NCI-H226 (cell line): ENCODE data around the gene GRIN1.
A peak's percentile ranks its signal among the peaks of the same experiment; 100 is the strongest.
"Not testable (repeated sequence)": the region's sequence is repeated elsewhere in the genome, so short reads cannot be mapped to it uniquely, and the experiment has no call there.

Experiments used
- DNase-seq: peaks from one replicate; pipeline ENCODE4 v3.0.0-alpha.2; 2015

The GRIN1 gene

GRCh38 chr9:137128862-137129455 lies 10.0 kb upstream of the GRIN1 start:
- no peak for DNase-seq

GRCh38 chr9:137129456-137130175 lies 9.3 kb upstream of the GRIN1 start:
- DNase-seq, result peak; percentile 93

DNA sequence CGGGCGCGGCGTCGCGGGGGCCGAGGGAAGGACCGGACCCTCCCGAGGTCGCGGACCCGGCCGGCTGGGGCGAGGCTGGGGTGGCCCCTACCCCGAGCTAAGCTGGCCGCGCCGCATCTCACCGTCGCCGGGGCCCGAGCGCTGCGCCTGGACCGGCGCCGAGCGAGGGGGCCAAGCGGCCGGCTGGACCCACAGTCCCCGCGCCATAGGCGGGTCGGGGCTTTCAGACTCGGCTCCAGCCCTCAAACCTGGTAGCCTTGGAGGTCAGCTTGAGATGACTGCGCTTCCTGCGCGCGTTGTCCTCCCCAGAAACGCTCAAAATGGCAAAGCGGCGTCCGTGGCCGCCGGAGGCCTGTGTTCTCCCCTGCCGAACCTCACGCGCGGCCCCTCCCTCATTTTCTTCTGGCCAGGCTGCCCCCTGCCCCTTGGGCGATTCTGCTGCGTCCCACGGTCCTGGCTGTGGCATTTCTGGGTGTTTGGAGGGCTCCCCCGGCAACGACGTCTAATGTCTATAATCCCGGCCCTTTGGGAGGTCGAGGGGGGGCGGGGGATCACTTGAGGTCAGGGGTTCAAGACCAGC lies 8.7 kb upstream of the GRIN1 start:
- DNase-seq, result no peak

- DNase-seq, result no peak
Measured at GRCh38 chr9:137134191-137134590, 4.8 kb upstream of the GRIN1 start.

GRCh38 chr9:137135154-137135553 lies 3.8 kb upstream of the GRIN1 start:
- not testable (repeated sequence) for DNase-seq

DNA sequence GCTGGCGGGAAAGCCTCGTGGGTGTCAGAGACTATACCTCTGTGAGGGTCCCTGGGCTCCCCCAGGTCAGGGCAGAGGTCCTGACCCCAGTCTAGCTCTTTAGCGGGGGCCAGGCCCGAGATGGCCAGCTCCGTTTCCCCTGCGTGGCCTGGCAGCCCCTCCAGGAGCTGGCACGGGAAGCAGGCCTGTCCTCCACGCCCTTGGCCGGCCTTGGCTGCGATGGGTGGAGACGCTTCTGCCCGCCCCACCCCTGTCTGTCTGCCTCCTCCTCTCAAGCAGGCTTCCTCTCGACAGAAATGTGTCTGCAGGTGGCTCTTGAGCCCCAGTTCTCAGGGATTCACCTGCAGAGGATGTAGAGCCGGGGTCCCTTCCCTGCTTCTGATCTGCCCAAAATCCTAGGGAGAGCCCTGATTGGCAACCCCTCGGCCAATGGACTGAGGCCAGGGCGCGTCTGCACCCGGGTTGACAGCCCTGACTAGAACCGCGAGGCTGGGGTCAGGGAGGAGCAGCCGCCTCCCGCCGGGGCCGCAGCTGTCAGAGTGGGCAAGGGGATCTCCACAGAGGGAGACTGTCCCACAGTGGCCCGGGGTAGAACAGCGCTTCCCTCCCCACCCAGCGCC lies 2.6 kb upstream of the GRIN1 start:
- DNase-seq, result no peak

DNA sequence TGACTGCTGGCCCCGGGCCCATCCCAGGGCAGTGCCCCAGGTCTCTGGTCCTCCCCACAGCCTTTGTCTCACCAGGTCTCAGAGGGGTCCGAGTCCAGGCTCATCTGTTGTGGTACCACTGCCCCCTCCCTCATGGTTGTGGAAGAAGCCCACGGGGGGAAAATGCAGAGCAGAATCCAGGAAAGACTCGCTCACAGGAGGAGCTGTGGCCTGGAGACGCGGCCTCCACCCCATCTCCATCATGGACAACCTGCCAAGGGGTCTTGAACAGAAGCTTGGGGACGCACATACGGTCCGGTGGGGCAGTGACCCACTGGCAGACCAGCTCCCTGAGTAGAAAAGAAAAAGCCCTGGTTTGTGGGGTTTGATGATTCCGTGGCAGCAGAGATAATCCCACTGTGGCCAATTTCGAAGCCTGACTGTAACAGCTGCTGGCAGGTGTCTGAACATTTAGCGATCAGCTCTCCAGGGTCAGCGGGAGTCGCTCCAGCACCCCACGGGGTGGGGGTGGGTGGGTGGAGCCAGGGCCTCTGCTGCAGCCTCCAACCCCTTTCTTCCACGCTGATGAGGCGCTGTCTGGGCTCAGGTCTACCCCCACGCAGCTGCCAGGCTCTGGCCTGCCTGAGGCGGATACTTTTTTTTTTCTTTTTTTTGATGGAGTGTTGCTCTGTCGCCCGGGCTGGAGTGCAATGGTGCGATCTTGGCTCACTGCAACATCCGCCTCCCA lies 1.9 kb upstream of the GRIN1 start:
- no peak for DNase-seq

- no peak for DNase-seq
Measured at GRCh38 chr9:137138058-137138721, 764 bp upstream of the GRIN1 start.

DNA sequence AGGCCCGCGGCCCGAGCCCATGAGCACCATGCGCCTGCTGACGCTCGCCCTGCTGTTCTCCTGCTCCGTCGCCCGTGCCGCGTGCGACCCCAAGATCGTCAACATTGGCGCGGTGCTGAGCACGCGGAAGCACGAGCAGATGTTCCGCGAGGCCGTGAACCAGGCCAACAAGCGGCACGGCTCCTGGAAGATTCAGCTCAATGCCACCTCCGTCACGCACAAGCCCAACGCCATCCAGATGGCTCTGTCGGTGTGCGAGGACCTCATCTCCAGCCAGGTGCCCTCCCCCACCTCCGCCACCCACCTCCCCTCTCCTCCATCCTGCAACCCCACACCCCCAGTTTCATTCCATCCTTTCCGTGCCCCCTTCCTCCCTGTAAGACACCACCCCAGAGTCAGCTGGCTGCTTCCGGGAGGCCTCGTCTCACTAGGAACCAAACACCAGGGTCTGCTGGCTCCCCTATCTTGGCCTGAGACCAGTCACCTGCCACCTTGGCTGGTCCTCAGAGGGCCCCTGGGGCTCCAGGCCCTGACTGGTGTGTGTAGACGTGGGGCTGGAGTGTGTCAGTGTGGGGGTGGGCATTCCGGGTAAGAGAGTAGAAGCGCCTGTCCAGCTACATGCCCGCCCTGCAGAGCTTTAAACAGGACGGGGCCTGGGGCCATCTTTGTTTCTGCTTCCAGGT lies 655 bp downstream of the GRIN1 start:
- DNase-seq, result no peak

GRCh38 chr9:137140151-137141012 lies 1.4 kb downstream of the GRIN1 start:
- DNase-seq, result no peak

- no peak for DNase-seq
Measured at GRCh38 chr9:137141050-137141810, 2.3 kb downstream of the GRIN1 start.

GRCh38 chr9:137141976-137142936 lies 3.3 kb downstream of the GRIN1 start:
- DNase-seq, result no peak

- no peak for DNase-seq
Measured at GRCh38 chr9:137143459-137143858, 4.5 kb downstream of the GRIN1 start.

- DNase-seq, result no peak
Measured at GRCh38 chr9:137145731-137146526, 7.0 kb downstream of the GRIN1 start.

DNA sequence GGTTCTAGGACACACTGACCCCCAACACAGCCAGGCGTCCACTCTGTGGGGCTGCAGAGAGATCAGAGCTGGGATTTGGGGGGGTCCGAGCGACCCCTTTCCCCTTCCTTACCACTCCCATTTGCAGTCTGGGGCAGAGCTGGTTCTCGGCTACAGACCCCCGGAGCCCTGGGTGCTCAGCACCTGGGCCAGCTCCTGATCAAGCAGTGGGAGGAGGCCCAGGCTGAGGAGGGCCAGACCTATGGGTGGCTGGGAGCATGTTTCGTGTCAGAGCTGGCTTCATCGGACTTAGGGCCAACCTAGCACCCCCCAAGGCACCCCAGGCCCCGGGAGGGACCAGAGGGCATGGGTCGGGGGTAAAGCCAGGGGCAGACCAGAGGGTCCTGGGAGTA lies 7.6 kb downstream of the GRIN1 start:
- DNase-seq, result no peak

- no peak for DNase-seq
Measured at GRCh38 chr9:137147091-137147792, 8.3 kb downstream of the GRIN1 start.

DNA sequence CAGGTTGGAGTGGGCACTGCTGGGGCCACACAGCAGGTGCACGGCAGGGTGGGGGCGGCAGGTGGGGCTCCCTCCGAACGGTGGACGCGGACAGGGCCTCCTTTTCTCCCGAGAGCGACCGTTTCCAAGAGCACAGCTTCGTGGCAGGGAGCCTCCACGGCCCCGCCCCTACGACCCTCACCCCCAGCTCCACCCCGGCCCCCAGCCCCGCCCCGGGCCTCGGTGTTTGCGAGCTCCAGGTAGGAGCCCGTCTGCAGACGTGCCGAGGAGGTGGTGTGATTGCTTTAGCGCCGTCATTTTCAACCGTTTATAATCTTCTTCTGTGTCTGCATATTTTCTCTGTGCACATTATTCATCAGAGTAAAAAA lies 8.8 kb downstream of the GRIN1 start:
- DNase-seq, result no peak

DNA sequence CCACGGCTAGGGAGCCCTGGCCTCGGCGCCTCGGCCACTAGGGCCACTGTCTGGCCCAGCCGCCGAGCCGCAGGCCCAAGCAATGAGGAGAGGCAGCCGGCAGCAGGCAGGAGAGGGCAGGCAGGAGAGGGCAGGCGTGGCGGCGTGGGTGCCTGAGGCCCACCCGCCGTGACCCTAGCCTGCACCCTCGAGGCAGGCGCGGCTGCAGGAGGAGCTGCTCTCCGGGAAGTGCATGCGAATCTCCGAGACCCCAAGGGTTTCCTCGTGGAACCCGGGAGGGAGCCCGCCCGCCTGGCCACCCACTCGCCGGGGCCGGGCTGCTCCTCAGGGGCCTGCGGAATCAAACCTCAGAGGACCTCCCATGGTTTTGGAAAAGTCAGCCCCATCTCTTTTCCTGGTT lies 9.3 kb downstream of the GRIN1 start:
- DNase-seq, result no peak
